ENCODE measurements around the gene DCAF12. TPM values are rescaled to one million over a fixed set of nuclear protein-coding genes. Genes with fewer than 3 reads are reported as not detected.

Gene DCAF12
- total and polyA plus RNA-seq, 2 of the 13 experiments (the other 11 are each of a cell fraction or from before 2014, with no cell fraction given), result 26.8 to 37.4 TPM

DNA sequence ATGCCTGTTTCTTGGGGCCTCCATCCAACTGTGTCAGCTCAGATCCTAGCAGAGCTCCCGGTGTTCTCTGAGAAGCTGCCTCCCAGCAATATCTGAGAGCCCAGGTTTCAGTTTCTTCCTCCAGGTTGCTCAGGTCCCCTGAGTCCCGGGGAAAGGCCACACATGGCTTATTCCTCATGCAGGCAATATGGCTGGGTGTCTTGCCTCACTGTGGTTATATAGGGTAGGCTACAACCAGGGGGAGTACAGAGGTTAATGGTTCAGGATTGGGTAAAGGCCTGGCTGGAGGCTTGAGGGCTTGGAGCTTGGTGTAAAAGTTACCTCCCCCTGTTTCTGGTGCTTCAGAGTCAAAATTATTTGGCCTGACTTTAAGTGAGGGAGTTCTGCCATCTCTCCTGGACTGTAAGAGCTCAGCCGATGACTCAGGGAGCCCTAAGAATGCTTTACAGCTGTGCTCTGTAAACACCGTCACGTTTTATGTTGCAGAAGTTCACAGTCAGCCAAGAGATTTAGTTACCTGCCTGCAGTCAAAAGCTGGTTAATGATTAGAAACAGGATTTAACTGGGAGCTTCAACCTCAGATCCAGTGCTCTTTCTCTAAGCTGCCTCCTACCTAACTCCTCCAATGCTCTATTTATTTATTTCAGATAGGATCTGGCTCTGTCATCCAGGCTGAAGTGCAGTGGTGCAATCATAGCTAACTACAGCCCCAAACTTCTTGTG, 53.5 kb downstream of the DCAF12 start (continued):
- TF ChIP-seq PLRG1 (conservative IDR thresholded peaks at IDR 0.05), result no peak
- no peak for TF ChIP-seq ZNF460 (CRISPR knock-in tag; IDR thresholded peaks at IDR 0.05; ENCODE audit: borderline replicate concordance)
- TF ChIP-seq SCMH1 (CRISPR knock-in tag; IDR thresholded peaks at IDR 0.05; ENCODE audit: borderline replicate concordance), result no peak
- TF ChIP-seq ZNF615 (CRISPR knock-in tag; IDR thresholded peaks at IDR 0.05; ENCODE audit: borderline replicate concordance), result no peak
- TF ChIP-seq RXRB (CRISPR knock-in tag; IDR thresholded peaks at IDR 0.05; ENCODE audit: borderline replicate concordance), result peak; percentile 56; the same call in 1 of the 2 replicates
- 0 out of 2 replicates have a peak, but pooled peaks have one; percentile 43 for TF ChIP-seq FOXA1 (IDR thresholded peaks at IDR 0.05)
- peak; percentile 96 for TF ChIP-seq FOXA1 (CRISPR knock-in tag; IDR thresholded peaks at IDR 0.05)
- no peak for TF ChIP-seq ZNF841 (CRISPR knock-in tag; IDR thresholded peaks at IDR 0.05; ENCODE audit: borderline replicate concordance)
- TF ChIP-seq, protein P1, sequence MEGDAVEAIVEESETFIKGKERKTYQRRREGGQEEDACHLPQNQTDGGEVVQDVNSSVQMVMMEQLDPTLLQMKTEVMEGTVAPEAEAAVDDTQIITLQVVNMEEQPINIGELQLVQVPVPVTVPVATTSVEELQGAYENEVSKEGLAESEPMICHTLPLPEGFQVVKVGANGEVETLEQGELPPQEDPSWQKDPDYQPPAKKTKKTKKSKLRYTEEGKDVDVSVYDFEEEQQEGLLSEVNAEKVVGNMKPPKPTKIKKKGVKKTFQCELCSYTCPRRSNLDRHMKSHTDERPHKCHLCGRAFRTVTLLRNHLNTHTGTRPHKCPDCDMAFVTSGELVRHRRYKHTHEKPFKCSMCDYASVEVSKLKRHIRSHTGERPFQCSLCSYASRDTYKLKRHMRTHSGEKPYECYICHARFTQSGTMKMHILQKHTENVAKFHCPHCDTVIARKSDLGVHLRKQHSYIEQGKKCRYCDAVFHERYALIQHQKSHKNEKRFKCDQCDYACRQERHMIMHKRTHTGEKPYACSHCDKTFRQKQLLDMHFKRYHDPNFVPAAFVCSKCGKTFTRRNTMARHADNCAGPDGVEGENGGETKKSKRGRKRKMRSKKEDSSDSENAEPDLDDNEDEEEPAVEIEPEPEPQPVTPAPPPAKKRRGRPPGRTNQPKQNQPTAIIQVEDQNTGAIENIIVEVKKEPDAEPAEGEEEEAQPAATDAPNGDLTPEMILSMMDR (CRISPR knock-in tag; IDR thresholded peaks at IDR 0.05), result peak; percentile 7; the same call in 1 of the 2 replicates
- TF ChIP-seq, protein P2, sequence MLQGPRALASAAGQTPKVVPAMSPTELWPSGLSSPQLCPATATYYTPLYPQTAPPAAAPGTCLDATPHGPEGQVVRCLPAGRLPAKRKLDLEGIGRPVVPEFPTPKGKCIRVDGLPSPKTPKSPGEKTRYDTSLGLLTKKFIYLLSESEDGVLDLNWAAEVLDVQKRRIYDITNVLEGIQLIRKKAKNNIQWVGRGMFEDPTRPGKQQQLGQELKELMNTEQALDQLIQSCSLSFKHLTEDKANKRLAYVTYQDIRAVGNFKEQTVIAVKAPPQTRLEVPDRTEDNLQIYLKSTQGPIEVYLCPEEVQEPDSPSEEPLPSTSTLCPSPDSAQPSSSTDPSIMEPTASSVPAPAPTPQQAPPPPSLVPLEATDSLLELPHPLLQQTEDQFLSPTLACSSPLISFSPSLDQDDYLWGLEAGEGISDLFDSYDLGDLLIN (CRISPR knock-in tag; IDR thresholded peaks at IDR 0.05; ENCODE audit: borderline replicate concordance), result no peak
- peak; percentile 100 for TF ChIP-seq ZNF761 (CRISPR knock-in tag; conservative IDR thresholded peaks at IDR 0.05)
- TF ChIP-seq, protein P3, sequence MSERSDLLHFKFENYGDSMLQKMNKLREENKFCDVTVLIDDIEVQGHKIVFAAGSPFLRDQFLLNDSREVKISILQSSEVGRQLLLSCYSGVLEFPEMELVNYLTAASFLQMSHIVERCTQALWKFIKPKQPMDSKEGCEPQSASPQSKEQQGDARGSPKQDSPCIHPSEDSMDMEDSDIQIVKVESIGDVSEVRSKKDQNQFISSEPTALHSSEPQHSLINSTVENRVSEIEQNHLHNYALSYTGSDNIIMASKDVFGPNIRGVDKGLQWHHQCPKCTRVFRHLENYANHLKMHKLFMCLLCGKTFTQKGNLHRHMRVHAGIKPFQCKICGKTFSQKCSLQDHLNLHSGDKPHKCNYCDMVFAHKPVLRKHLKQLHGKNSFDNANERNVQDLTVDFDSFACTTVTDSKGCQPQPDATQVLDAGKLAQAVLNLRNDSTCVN (CRISPR knock-in tag; IDR thresholded peaks at IDR 0.05; ENCODE audit: borderline replicate concordance), result no peak
- TF ChIP-seq PRMT3 (CRISPR knock-in tag; IDR thresholded peaks at IDR 0.05; ENCODE audit: borderline replicate concordance, low read depth), result 0 out of 2 replicates have a peak, but pooled peaks have one; percentile 43
- TF ChIP-seq, protein P4, sequence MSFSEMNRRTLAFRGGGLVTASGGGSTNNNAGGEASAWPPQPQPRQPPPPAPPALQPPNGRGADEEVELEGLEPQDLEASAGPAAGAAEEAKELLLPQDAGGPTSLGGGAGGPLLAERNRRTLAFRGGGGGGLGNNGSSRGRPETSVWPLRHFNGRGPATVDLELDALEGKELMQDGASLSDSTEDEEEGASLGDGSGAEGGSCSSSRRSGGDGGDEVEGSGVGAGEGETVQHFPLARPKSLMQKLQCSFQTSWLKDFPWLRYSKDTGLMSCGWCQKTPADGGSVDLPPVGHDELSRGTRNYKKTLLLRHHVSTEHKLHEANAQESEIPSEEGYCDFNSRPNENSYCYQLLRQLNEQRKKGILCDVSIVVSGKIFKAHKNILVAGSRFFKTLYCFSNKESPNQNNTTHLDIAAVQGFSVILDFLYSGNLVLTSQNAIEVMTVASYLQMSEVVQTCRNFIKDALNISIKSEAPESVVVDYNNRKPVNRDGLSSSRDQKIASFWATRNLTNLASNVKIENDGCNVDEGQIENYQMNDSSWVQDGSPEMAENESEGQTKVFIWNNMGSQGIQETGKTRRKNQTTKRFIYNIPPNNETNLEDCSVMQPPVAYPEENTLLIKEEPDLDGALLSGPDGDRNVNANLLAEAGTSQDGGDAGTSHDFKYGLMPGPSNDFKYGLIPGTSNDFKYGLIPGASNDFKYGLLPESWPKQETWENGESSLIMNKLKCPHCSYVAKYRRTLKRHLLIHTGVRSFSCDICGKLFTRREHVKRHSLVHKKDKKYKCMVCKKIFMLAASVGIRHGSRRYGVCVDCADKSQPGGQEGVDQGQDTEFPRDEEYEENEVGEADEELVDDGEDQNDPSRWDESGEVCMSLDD (CRISPR knock-in tag; IDR thresholded peaks at IDR 0.05; ENCODE audit: borderline replicate concordance), result peak; percentile 81; the same call in 1 of the 2 replicates
- peak; percentile 79; the same call in 1 of the 2 replicates for TF ChIP-seq PITX1 (CRISPR knock-in tag; IDR thresholded peaks at IDR 0.05)
- TF ChIP-seq, protein P5, sequence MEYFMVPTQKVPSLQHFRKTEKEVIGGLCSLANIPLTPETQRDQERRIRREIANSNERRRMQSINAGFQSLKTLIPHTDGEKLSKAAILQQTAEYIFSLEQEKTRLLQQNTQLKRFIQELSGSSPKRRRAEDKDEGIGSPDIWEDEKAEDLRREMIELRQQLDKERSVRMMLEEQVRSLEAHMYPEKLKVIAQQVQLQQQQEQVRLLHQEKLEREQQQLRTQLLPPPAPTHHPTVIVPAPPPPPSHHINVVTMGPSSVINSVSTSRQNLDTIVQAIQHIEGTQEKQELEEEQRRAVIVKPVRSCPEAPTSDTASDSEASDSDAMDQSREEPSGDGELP (IDR thresholded peaks at IDR 0.05; ENCODE audit: borderline replicate concordance, low read depth), result peak; percentile 98
- TF ChIP-seq ZNF205 (CRISPR knock-in tag; IDR thresholded peaks at IDR 0.05), result peak; percentile 92
- TF ChIP-seq ZNF260 (CRISPR knock-in tag; IDR thresholded peaks at IDR 0.05; ENCODE audit: borderline replicate concordance, low read depth), result no peak
- TF ChIP-seq SP1 (IDR thresholded peaks at IDR 0.05), result no peak
- TF ChIP-seq SP1 (CRISPR knock-in tag; IDR thresholded peaks at IDR 0.05), result no peak
